GM12801 (cell line): ENCODE results near the gene HSPBP1.

Source experiments
- CTCF ChIP-seq: IDR thresholded peaks from one replicate; pipeline ENCODE4 v1.5.1; 2011; ENCODE audit warnings: control low read depth; ENCODE audit not compliant: insufficient read length; ENCODE audit errors: extremely low read depth

The HSPBP1 gene

GRCh38 chr19:55309448-55309847, 29.5 kb upstream of the HSPBP1 start:
- TF ChIP-seq CTCF = no peak

GRCh38 chr19:55308281-55308680, 28.4 kb upstream of the HSPBP1 start:
- TF ChIP-seq CTCF = no peak

- no peak for TF ChIP-seq CTCF
Measured at GRCh38 chr19:55306712-55307111, 26.8 kb upstream of the HSPBP1 start.

- no peak for TF ChIP-seq CTCF
Measured at GRCh38 chr19:55305983-55306562, 26.2 kb upstream of the HSPBP1 start.

GRCh38 chr19:55305491-55305890, 25.6 kb upstream of the HSPBP1 start:
- no peak for TF ChIP-seq CTCF

GRCh38 chr19:55304980-55305379, 25.1 kb upstream of the HSPBP1 start:
- no peak for TF ChIP-seq CTCF

- TF ChIP-seq CTCF = no peak
Measured at GRCh38 chr19:55304279-55304978, 24.5 kb upstream of the HSPBP1 start.
